ENCODE data around the gene SCAMP4.
"Not testable (repeated sequence)": the region's sequence is repeated elsewhere in the genome, so short reads cannot be mapped to it uniquely, and the experiment has no call there.

GRCh38 chr19:1886360-1886759, 18.8 kb upstream of the SCAMP4 start:
- not testable (repeated sequence) for TF ChIP-seq CTCF (conservative IDR thresholded peaks at IDR 0.05; ENCODE audit: low read depth in 2 of 2); POLR2AphosphoS5 (IDR thresholded peaks at IDR 0.05; ENCODE audit: low read depth); EZH2 (IDR thresholded peaks at IDR 0.05; ENCODE audit: low read depth, unreplicated experiment); EZH2phosphoT487 (IDR thresholded peaks at IDR 0.05; ENCODE audit: unreplicated experiment); ZNF114 (CRISPR knock-in tag; IDR thresholded peaks at IDR 0.05); ZNF462 (CRISPR knock-in tag; IDR thresholded peaks at IDR 0.05); CREB1 (CRISPR knock-in tag; IDR thresholded peaks at IDR 0.05; ENCODE audit: low read depth); JUNB (IDR thresholded peaks at IDR 0.05; ENCODE audit: unreplicated experiment); REST (IDR thresholded peaks at IDR 0.05; ENCODE audit: unreplicated experiment); ETS1 (IDR thresholded peaks at IDR 0.05); STAT1 (IDR thresholded peaks at IDR 0.05; ENCODE audit: unreplicated experiment)

Data from GM23338 (cell line).